HCT116 (cell line): Measurements from ENCODE around the gene RSPH4A.

Experiments
- EGR1 ChIP-seq: IDR thresholded peaks from 2 replicates; pipeline ENCODE4 v1.6.1; 2012; ENCODE audit warnings: low read depth
- RAD21 ChIP-seq: IDR thresholded peaks from 2 replicates; pipeline ENCODE4 v1.6.1; 2012; ENCODE audit warnings: low read depth, mild to moderate bottlenecking
- YY1 ChIP-seq: IDR thresholded peaks from 2 replicates; pipeline ENCODE4 v1.6.1; 2011; ENCODE audit warnings: low read length, low read depth, moderate library complexity, mild to moderate bottlenecking; ENCODE audit not compliant: insufficient replicate concordance; ENCODE audit errors: extremely low read depth

- TF ChIP-seq EGR1, result no peak
- no peak for TF ChIP-seq RAD21
- no peak for TF ChIP-seq YY1
These were observed 19.5 kb upstream of the RSPH4A start for GRCh38 chr6:116596815-116597214.
